ENCODE measurements around the gene HNRNPCL1. TPM values are rescaled to one million over a fixed set of nuclear protein-coding genes. Genes with fewer than 3 reads are reported as not detected.

The HNRNPCL1 gene
- polyA plus RNA-seq, 1 donor from 2014 or later, result not detected

Other genes starting within 250 kb of the HNRNPCL1 start
- gene DHRS3, start 230.5 kb downstream of the HNRNPCL1 start, polyA plus RNA-seq, result 1.5 TPM
- not detected for gene AADACL4, start 204.6 kb downstream of the HNRNPCL1 start, polyA plus RNA-seq
- not detected for gene AADACL3, start 132.6 kb downstream of the HNRNPCL1 start, polyA plus RNA-seq
- not detected for gene CFAP107, start 102.5 kb downstream of the HNRNPCL1 start, polyA plus RNA-seq
- gene PRAMEF12, start 75.0 kb downstream of the HNRNPCL1 start, polyA plus RNA-seq, result not detected
- not detected for gene PRAMEF1, start 57.3 kb downstream of the HNRNPCL1 start, polyA plus RNA-seq
- gene PRAMEF11, start 17.3 kb downstream of the HNRNPCL1 start, polyA plus RNA-seq, result not detected
- gene PRAMEF2, start 8.4 kb upstream of the HNRNPCL1 start, polyA plus RNA-seq, result not detected
- gene PRAMEF4, start 37.5 kb upstream of the HNRNPCL1 start, polyA plus RNA-seq, result not detected
- not detected for gene PRAMEF10, start 49.5 kb upstream of the HNRNPCL1 start, polyA plus RNA-seq
- not detected for gene PRAMEF7, start 67.9 kb upstream of the HNRNPCL1 start, polyA plus RNA-seq
- gene PRAMEF6, start 98.9 kb upstream of the HNRNPCL1 start, polyA plus RNA-seq, result not detected
- not detected for gene PRAMEF27, start 207.9 kb upstream of the HNRNPCL1 start, polyA plus RNA-seq
- not detected for gene HNRNPCL3, start 212.0 kb upstream of the HNRNPCL1 start, polyA plus RNA-seq
- not detected for gene PRAMEF25, start 222.1 kb upstream of the HNRNPCL1 start, polyA plus RNA-seq

Data from IgD-negative memory B cell (primary cell).